NCI-H2029 treated with DMSO at 0.1 percent for 48 hours (cell line): ENCODE data around the gene ATG4B.
"Not testable (repeated sequence)": the region's sequence is repeated elsewhere in the genome, so short reads cannot be mapped to it uniquely, and the experiment has no call there.

Source experiments
- DNase-seq: peaks from one replicate; lab custom pipeline; 2025; lab: John Stamatoyannopoulos, UW

ATG4B gene

DNA sequence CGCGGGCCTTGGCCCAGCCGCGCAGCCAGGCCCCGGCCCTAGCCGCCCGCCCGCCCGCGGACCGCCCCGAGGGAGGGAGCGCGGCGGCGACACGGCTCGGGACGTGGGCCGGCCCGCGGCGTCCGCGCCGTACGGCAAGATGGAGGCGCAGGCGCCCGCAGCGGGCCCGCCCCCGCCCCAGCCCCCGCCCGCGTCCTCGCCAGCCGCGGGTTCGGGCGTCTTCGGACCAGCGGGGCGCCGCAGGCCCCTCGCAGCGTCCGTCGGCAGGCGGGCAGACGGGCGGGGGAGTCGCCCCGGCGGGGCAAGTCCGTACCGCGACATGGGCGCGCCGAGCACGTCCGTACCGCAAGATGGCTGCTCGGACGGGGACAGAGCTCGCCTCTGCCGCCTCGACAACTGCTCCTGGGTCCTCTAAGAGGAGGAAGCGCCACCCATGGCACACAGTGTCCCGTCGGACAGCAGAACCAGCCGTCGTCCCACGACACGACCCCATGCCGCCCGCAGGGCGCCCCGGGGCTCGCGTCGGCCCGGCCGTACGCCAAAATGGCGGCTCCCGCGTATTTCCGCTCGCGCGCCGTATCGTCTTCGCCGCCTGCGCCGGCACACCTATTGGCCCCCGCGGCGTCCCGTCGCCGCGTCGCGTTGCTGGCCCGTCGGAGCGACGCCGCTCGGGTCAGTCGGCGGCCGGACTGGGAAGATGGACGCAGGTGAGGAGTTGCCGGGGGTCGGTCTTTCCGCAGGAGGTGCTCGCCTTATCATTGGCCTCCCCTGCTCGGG, at the start of gene ATG4B, which contains the start of gene THAP4:
TSS of gene ATG4B (plus strand) at position 676 of the 777 bp plus-strand sequence. CDS start at position 698, 22 bp downstream.
TSS of gene THAP4 (minus strand) at position 141 of the 777 bp plus-strand sequence. CDS start 141 bp downstream, outside the sequence.
- DNase-seq = peak; percentile 55

DNA sequence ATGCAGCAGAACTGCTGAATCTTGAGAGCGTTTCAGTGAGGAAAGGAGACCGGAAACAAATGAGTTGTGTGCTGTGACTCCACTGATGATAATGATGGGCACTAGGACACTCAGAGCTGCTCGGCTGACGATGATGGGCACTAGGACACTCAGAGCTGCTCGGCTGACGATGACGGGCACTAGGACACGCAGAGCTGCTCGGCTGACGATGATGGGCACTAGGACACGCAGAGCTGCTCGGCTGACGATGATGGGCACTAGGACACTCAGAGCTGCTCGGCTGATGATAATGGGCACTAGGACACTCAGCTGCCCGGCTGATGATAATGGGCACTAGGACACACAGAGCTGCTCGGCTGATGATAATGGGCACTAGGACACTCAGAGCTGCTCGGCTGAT, 47.6 kb upstream of the ATG4B start:
- DNase-seq = not testable (repeated sequence)

DNA sequence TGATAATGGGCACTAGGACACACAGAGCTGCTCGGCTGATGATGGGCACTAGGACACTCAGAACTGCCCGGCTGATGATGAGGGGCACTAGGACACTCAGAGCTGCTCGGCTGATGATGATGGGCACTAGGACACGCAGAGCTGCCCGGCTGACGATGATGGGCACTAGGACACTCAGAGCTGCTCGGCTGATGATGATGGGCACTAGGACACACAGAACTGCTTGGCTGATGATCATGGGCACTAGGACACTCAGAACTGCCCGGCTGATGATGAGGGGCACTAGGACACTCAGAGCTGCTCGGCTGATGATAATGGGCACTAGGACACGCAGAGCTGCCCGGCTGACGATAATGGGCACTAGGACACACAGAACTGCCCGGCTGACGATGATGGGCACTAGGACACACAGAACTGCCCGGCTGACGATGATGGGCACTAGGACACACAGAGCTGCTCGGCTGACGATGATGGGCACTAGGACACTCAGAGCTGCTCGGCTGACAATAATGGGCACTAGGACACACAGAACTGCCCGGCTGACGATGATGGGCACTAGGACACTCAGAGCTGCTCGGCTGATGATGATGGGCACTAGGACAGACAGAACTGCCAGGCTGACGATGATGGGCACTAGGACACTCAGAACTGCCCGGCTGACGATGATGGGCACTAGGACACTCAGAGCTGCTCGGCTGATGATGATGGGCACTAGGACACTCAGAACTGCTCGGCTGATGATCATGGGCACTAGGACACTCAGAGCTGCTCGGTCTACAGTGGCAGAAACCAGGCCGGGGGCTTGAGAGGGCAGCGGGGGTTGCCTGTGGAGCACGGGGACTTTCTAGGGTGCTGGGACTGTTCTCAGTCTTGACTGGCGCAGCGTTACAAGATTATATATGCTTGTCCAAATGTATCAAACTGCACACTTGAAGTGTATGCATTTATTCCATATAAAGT, 46.7 kb upstream of the ATG4B start:
- not testable (repeated sequence) for DNase-seq

DNA sequence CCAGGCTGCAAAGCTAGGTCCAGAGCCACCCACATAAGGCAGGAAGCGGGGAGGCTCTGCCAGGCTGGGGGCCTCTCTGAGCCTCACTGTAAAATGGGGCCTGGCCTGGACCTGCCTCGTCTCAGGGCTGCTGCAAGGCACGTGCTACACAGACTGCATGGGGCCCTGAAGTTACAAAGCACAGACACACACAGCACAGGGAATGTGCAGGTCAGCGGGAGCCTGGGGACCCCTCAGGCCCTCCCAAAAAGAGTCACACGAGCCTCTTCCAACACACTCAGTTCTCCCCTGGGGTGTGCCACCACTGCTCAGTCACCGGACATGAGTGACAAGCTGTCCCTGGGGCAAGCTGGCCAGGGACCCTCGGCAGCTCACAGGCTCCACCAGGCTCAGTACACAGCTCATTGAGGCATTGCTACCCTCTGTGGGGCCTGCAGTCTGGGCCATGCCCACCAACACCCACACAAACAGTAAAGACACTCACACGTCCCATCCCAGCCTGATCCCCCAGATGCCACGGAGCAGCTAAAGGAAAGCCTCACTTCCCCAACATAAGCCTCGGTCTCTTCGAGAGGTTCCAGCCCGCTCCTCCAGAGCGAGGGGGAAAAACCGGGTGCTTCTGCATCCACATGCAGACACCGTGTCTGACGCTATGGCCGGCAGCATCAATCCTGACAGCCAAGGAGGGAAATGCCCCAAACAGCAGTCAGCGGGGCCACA, 45.2 kb upstream of the ATG4B start:
- DNase-seq = no peak

DNA sequence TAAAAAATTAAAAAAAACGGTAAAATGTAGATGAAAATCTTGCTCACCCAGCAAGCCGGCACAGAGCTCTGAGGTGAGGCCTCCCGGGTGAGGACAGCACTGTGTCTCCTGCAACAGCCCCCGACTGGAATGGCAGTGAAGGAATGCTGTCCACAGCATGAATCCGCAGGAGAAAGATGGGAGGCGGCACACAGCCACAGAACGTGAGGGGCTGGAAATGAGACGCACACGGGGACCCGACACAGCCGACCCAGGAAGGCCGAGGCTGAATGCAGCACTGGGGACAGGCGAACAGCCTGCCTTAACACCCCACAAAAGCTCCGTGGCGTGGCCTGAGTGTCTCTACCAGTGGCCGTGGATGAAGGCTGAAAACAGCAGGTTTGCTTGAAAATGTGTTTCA, 44.2 kb upstream of the ATG4B start:
- no peak for DNase-seq

DNA sequence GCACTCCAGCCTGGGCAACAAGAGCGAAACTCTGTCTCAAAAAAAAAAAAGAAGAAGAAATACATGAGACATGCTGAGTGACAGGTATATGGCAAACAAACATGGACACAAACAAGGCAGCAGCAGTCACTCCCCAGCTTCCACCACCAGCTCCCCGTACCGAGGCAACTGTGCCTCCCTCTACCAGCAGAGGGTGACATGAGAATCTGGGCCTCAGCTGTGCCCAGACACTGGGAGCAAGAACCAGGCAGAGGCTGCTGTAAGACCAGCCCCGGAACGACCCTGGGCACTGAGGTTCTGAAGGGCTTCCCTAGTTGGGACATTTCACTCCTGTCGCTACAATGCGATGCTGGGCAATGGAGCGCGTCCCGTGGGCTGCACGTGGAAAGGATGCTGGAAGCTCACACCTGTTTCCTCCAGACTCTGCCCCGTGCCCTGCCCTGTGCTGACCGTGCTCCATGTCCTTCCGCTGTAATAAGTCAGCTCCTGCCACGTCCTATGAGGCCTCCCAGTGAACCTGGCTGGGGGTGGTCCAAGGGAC, 41.8 kb upstream of the ATG4B start:
- no peak for DNase-seq

DNA sequence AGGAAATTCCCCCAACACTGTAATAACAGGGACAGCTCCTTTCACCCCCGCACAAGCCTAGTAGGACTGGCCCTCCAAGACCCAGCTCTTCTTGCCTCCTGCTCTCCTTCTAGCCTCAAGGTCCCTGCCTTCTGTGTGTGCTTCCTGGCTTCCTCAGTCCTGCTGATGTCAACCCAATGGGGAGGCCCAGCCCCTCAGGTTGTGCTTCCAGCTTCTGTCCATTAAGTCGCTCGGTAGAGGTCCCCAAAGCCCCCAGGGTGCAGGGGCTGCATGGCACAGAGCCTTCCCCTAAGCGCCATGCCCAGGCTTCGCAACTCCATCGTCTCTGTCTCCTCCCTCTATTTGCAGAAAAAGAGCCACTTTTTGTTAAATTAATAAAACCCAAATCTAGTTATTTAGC, 39.9 kb upstream of the ATG4B start:
- no peak for DNase-seq

DNA sequence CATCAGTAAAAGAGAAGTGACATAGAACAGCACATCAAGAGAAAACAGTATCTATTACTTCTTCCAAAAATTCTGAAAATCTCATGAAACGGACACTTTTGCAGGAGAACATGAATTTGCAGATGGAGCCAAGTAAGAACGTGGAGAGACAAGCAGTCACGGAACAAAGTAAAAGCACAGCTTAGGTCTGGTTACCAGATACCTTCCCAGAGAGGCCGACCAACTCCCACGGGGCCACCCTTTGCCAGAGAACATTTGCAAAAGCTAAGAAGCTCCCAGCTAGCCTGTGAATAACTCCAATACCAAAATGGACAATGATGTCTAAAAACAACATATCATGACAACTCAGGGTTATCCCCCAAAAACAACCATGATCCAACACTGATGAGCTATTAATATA, 39.4 kb upstream of the ATG4B start:
- no peak for DNase-seq

DNA sequence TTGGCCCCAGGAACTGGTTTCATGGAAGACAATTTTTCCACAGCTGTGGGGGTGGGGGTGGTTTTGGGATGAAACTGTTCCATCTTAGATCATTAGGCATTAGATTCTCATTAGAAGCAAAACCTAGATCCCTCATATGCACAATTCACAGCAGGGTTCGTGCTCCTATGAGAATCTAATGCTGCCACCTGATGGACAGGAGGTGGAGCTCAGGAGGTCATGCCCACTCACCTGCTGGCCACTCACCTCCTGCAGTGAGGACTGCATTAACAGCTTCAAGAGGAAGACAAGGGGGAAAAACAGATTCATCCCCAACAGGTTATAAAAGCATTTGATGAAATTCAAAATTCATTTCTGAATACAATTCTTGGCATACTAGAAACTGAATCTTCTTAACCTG, 39.0 kb upstream of the ATG4B start:
- DNase-seq = no peak

DNA sequence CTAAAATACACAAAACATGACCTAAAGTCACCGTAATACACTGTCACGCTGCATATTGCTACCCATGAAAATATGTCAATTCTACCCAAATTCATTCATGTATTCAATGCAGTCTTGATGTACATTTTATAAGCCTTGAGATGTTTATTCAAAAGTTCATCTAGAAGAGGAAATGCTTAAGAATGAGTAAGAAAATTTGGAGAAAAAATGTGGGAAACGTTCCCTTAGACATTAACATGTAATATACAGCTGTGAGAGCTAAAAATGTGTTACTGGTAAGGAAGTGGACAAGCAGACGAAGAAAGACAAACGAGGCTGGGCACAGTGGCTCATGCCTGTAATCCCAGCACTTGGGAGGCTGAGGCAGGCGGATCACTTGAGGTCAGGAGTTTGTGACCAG, 37.9 kb upstream of the ATG4B start:
- DNase-seq = no peak

DNA sequence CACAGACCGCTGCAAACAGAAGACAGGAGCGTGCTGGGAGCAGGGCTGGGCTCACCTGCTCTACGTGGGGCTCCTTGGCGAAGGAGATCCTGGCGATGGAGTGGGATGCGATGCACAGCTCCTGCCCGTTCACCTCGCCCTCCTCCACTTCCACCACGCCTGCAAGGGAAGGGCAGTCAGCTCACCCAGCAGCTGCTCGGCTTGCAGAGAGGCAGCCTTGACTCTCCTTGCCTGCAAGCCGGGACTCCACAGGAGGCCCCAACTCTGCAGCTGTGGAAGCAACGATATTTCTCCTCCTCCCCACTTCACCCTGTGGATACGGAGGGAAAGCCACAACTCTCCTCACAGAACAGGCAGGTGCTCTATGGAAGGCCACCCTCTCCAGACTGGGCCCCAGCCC, 35.7 kb upstream of the ATG4B start:
- DNase-seq = no peak

DNA sequence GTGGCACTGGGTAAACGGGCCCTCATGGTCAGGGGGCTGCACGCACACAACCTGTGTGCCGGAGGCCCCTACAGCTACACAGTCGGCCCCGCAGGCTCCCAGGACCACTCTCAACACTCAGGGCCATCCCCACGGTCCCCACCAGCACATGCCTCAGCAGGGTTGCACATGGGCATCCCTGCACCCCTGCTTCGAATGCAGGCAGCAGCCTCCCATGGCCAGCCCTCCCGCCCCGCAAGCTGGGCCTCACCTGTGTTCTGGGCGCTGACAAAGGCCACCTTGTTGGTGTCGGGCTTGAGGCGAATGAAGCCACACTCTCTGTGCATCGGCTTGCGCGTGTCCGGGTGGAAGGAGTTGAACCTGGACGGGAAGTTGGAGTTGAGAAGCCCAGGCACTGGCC, 34.8 kb upstream of the ATG4B start:
- no peak for DNase-seq

DNA sequence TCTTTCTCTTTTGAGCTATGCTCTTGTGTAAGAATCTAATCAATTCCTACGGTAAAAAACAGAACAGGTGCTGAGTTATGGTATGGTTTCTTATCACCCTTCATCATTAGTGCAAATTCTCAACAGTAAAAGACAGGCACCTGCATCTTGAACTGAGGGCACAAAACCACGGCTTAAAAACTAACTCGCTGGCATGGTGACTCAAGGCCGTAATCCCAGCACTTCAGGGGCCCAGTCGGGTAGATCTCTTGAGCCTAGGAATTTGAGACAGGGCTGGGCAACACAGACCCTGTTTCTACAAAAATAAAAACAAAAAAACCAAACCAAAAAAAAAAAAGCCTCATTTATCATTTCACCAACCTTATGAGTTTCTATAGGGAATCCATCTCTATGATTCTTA, 33.8 kb upstream of the ATG4B start:
- no peak for DNase-seq

DNA sequence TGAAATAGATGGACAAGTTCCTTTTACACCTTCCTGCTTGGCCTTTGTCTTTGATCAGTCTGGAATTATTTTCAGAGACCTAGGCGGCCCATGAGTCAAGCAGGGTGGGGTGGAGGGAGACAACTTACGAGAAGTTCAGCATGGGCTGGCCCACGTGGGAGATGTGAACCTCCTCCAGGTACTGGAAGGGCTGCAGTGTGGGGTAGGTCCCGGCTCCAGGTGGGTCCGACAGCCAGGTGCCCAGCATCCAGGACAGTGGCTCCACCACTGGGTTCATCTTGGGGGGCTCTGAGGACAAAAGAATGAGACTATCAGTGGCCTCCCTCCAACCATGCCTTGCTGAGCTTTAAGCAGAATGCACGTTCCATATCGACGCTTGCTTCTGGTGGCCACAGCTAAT, 31.3 kb upstream of the ATG4B start:
- DNase-seq = no peak

DNA sequence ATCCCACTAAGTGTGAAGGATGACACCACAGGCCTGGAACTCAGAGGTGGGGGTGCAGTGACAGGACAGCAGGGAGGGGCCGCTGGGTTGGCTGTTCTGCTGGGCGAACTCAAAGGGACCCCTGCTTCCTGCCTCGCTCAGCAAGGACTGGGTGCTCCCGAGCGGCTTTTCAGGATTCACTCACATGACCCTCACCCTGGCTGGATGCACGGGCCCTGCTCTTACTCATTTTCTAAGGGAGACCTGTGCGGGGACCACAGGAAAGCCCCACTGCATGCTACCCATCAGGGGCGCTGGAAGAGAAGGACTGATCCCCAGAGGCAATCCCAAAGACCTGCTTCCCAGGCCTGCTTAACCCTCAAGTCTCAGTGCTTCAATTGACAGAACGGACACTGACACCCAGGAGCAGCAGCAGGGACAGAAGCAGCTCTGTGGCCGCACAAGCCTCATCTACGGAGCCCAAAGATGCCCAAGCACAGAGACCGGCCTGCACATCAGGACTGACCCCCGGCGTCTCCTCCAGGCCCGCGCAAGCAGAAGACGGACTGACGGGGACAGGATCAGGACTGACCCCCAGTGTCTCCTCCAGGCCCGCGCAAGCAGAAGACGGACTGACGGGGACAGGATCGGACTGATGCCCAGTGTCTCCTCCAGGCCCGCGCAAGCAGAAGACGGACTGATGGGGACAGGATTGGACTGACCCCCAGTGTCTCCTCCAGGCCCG, 30.2 kb upstream of the ATG4B start:
- DNase-seq = no peak

DNA sequence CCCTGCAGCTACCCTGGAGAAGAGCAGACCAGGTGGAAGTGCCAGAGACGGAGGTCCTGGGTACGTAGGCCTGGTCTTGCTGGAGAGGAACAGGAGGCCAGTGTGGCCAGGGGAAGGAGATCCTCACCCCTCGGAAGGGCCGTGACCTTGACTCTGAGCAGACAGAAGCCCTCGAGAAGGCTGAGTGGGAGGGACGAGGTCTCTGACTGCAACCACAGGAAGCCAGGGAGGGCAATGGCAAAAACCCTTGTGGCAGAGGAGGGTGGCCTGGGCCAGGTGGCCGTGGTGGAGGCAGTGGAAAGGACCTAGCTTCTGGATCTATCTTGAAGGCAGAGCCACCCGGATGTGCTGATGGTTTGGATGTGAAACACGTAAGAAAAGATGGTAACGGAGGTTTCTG, 28.6 kb upstream of the ATG4B start:
- no peak for DNase-seq

DNA sequence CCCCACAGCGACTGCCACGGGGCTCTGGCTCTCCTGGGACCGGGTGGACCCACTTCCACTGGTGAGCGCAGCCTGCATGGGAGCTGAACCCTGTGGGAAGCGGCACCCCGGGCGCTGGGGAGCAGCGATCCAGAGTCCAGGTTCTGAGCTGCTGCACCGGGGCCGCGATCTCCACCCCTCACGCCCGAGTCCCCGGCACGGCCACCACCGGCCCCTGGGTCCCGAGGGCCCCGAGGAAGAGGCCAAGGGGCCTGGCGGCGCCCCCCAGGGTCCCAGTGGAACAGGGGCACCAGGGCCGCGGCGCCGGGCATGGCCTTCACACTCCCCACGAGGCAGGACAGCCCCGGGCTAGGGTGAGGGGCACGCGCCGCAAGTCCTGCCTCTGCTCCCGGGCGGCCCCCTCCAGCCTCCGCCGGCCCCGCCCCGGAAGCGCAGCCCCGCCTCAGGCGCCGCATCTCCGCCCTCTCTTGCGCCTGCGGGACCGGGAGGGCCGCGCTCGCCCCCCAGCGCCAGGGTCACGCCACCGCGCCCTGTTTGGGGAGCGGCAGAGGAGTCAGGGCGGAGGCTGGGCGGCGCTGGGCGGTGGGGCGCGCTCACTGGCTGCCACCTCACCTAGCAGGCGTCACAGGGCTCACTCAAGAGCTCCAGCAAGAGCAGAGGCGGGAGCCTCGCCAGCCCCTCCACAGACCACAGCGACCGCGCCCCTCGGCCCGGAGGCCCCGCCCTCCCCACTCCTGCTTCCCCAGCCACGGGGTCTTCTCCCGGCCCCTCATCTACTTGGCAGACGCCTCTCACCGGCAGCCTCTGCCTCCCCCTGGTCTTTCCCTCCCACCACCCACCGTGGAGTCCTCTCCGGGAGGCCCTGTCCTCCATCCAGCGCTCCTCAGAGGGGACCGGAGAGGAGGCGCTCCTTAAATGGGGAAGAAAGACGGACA, 27.4 kb upstream of the ATG4B start:
- DNase-seq = peak; percentile 56

DNA sequence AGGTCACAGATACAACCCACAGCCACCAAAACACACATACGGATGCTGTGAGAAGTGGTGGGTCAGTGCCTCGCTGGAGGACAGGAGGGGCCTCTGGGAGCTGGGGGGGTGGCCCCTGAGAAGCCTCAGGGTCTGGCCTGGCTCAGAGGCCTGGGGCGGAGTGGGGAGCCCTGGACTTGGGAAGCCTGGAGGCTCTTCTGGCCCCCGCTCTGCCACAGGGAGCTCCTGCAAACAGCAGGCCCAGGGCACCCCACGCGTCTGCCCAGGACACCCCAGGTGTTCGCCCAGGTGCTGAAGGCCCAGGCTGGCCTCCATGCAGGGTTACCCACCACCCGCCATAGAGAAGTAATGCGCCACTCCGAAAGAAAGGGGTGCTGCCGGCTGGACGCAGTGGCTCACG, 26.4 kb upstream of the ATG4B start:
- DNase-seq = no peak

DNA sequence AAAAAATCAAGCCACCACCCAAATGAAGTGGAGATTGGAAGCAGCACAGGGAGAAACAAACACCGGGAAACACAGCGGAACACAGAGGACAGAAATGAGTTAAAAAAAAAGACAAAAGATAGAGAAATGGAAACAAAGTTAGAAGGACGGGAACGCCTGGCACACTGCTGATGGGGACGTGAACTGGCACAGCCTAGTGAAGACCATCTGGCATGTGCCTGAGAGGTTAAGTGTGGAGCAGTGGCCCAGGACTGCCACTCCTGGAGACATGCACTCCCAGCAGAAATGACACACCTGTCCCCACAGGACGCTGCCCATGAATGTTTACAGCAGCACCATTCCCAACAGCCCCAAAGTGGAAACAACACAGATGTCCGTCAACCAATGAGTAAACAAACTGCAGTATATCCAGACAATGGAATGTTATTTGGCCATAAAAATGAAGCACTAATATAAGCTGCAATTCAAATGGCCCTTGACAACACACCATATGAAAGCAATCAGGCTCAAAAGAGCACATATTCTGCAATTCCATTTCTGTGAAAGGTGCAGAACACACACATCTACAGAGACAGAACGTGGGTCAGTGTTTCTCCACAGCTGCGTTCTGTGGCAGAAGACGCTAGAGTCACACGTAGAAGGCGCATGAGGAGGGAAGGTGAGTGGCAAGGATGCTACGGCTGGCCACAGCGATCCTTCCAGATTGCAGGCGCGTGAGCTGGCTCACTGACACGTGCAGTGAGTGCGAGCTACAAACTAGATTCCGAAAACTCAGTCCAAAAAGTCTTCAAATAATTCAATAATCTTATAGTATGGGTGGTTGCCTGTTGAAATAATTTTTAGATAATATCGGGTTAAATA, 25.1 kb upstream of the ATG4B start:
- peak; percentile 58 for DNase-seq
